Prostate gland (tissue), 2 donors: ENCODE measurements around the gene RIMKLA. TPM values are rescaled to one million over a fixed set of nuclear protein-coding genes. Genes with fewer than 3 reads are reported as not detected.

ENCODE experiments used
- DNase-seq: peaks from one replicate; pipeline ENCODE4 v3.0.0-alpha.2; 2019; ENCODE audit warnings: low spot score
- H3K27ac ChIP-seq, 2 donors: fragments of 200-600 bp; sonication (generic); 2 replicates each; pipeline ENCODE4 v1.5.1; 2017 to 2019
- H3K27me3 ChIP-seq: fragments of 200-600 bp; sonication (generic); replicated peaks from 2 replicates; pipeline ENCODE4 v1.5.1; 2019; ENCODE audit not compliant: insufficient read depth
- H3K36me3 ChIP-seq, 2 donors: fragments of 200-600 bp; sonication (generic); 1 replicate in 1 of 2; 2 replicates in 1 of 2; pipeline versions ENCODE4 v1.5.1 to v1.8.1; 2017 to 2019
- H3K4me1 ChIP-seq: fragments of 200-600 bp; sonication (generic); replicated peaks from 2 replicates; pipeline ENCODE4 v1.5.1; 2019
- H3K4me3 ChIP-seq, 2 donors: fragments of 200-600 bp; sonication (generic); 2 replicates each; pipeline ENCODE4 v1.5.1; 2017 to 2019
- H3K9me3 ChIP-seq: fragments of 200-600 bp; sonication (generic); 2 replicates; pipeline ENCODE4 v1.5.1; 2017
- POLR2A ChIP-seq: fragments of 450-650 bp; IDR thresholded peaks from one replicate; pipeline ENCODE4 v1.6.1; 2016; ENCODE audit warnings: antibody characterized with exemption, mild to moderate bottlenecking
- POLR2AphosphoS5 ChIP-seq: sonication (generic); formaldehyde crosslinking; IDR thresholded peaks from one replicate; pipeline ENCODE4 v1.6.1; 2017; ENCODE audit warnings: antibody characterized with exemption
- WGBS: methylation state at CpG from one replicate; pipeline ENCODE4 v1.1.5; 2018; 5-methylcytosine and 5-hydroxymethylcytosine counted together
- intact Hi-C: fragments of 100-400 bp; cut with DNase I; formaldehyde crosslinking; loops from one replicate; pipeline ENCODE4 v1.14.2; 2022
- total RNA-seq, 2 donors: library from RNA; depleted of rRNA; stranded (reverse); fragments of >200 nt; gene quantifications; one replicate each; pipeline ENCODE4 v1.1.0, GENCODE V29; 2016
- TF ChIP-seq, protein P1 (sequence below), 4 experiments: fragments of 200-600 bp in 2 of 4; fragments of 450-650 bp in 2 of 4; sonication (generic) in 2 of 4; IDR thresholded peaks; 1 replicate in 3 of 4; 2 replicates in 1 of 4; pipeline ENCODE4 v1.5.1; 2016 to 2019; ENCODE audit warnings: antibody characterized with exemption in 4 of 4, mild to moderate bottlenecking in 2 of 4, moderate library complexity in 2 of 4

RIMKLA gene
- total RNA-seq, 2 donors from 2014 or later = 1.4 to 2.3 TPM

DNA sequence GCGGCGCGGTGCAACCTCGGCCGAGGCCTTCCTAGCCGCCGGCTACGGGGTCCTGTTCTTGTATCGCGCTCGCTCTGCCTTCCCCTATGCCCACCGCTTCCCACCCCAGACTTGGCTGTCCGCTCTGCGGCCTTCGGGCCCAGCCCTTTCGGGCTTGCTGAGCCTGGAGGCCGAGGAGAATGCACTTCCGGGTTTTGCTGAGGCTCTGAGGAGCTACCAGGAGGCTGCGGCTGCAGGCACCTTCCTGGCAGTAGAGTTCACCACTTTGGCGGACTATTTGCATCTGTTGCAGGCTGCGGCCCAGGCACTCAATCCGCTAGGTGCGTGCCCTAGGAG lies 76.1 kb downstream of the RIMKLA start:
- WGBS = under 1% methylated on average over 23 of the region's 23 CpGs
- no peaks in the 10 kb centered on the region for H3K9me3 ChIP-seq
- peak overlapping the region; percentile 87 to 92 for H3K27ac ChIP-seq
- H3K4me3 ChIP-seq = peak overlapping the region; percentile 88 to 97
- H3K27me3 ChIP-seq = no peaks in the 10 kb centered on the region
- peaks cover 5% of the 10 kb centered on the region for H3K4me1 ChIP-seq
- intact Hi-C loops = loop anchor here (5.0 to 10.0 kb wide), 3 partner anchors 119 to 282 kb away; partner anchors contain the start of gene FOXJ3
- H3K36me3 ChIP-seq = peaks cover 0 to 5% of the 10 kb centered on the region in 2 donors
- TF ChIP-seq, protein P1, sequence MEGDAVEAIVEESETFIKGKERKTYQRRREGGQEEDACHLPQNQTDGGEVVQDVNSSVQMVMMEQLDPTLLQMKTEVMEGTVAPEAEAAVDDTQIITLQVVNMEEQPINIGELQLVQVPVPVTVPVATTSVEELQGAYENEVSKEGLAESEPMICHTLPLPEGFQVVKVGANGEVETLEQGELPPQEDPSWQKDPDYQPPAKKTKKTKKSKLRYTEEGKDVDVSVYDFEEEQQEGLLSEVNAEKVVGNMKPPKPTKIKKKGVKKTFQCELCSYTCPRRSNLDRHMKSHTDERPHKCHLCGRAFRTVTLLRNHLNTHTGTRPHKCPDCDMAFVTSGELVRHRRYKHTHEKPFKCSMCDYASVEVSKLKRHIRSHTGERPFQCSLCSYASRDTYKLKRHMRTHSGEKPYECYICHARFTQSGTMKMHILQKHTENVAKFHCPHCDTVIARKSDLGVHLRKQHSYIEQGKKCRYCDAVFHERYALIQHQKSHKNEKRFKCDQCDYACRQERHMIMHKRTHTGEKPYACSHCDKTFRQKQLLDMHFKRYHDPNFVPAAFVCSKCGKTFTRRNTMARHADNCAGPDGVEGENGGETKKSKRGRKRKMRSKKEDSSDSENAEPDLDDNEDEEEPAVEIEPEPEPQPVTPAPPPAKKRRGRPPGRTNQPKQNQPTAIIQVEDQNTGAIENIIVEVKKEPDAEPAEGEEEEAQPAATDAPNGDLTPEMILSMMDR (IDR thresholded peaks at IDR 0.05) = no peak
- TF ChIP-seq POLR2AphosphoS5 (no peak), POLR2A (no peak)
- DNase-seq = peak; percentile 42

DNA sequence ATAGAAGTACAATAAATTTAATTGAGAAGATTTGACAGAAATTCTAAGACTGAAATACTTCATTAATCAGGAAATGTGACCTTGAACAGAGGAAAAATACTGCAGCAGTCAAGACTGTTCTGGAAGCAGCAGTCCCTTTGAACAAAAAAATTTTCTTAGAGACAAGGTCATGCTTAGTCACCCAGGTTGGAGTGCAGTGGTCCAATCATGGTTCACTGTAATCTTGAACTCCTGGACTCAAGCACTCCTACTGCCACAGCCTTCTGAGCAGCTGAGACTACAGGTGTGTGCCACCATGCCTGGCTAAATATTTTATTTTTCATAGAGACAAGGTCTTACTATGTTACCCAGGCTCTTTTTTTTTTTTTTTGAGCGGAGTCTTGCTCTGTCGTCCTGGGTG lies 80.6 kb downstream of the RIMKLA start:
- intact Hi-C loops = loop anchor here (10.0 kb wide), 1 partner anchor 304 kb away; the partner anchor contains the start of genes C1orf50 and P3H1
- Histone ChIP-seq H3K27ac (no peak overlapping the region), H3K36me3 (peaks cover 0 to 5% of the 10 kb centered on the region in 2 donors), H3K4me3 (no peak overlapping the region), H3K27me3 (no peaks in the 10 kb centered on the region), H3K4me1 (peaks cover 5% of the 10 kb centered on the region), H3K9me3 (no peaks in the 10 kb centered on the region)
- 80% methylated on average over 2 of the region's 2 CpGs for WGBS
- TF ChIP-seq, protein P1 (IDR thresholded peaks at IDR 0.05) = no peak
- TF ChIP-seq POLR2A = no peak
- no peak for TF ChIP-seq POLR2AphosphoS5
- DNase-seq = no peak

DNA sequence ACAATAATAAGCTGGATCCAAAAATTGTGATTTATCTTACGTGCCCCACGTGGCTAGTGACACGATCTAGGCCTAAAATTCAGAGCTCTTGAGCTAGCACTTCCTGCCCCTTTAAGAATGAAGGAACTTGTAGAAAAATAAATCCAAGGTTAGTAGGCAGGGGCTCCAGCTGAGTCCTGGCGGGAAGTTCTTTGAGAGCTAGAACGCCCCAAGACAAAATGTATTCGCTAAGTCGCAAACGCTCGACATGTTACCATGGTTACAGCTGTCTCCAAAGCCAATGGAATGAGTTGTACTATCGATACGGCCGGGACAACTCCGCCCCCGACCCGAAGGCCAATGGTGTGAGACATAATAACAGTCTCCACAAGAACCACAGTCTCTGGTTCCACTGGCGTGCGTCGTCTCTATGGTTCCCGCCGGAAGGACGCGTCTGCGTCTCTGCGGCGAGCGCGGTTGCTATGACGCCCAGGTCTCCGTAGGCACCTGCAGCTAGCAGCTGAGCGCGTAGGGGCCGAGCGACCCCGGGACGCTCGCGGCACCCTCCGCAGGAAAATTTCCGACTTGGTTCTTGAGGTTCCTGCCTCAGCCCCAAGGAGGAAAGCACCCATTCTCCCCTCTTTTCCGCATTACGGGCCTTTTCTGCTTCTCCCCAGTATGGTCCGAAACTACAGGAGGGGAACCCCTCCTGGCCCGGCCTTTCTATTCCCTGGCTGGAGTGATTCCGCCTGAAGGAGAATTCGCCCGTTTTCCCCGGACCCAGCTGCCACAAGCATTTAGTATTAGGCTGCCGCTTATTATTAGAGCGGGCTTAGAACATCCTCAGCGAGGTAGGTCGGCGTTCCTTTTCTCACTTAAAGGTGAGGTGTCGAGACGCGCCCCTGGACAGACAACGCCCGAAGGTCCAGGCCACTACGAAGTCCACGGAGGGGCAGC lies 82.5 kb downstream of the RIMKLA start, which contains the start of gene CCDC30:
Gene CCDC30, plus strand, starts transcription at position 459 of the 936 bp plus-strand sequence. CDS start 17,266 bp downstream, outside the sequence.
- Histone ChIP-seq H3K27ac (peak within 1 kb of the TSS in 1 of 2 donors; percentile 11), H3K4me1 (no peaks in the 10 kb centered on the region), H3K36me3 (peaks cover 0 to 5% of the 10 kb centered on the region in 2 donors), H3K9me3 (no peaks in the 10 kb centered on the region), H3K4me3 (peak within 1 kb of the TSS; percentile 40 to 59), H3K27me3 (no peaks in the 10 kb centered on the region)
- peak; percentile 95 for TF ChIP-seq POLR2AphosphoS5
- no peak for TF ChIP-seq POLR2A
- under 1% methylated on average over 59 of the region's 59 CpGs for WGBS
- intact Hi-C loops = loop anchor here (10.0 kb wide), 1 partner anchor 302 kb away; the partner anchor contains the start of genes C1orf50 and P3H1
- peak; percentile 98 for DNase-seq

DNA sequence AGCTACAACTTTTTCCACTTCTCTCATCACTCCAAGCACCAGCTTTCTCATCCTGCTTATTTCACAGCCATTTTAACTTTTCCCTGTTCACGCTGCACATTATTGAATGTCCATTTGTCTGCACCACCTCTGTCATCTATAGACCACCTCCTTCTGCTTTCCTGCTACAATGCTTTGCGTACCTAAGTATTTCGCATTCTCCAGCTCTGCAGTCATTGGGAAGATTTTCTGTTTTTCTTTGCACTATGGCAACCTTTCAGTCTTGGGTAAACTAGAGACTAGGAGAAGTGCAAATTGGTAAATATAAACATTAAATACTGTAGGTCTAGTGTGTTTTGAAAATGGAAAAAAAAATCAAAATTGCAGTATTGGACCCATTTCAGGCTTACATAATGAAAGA lies 83.3 kb downstream of the RIMKLA start:
- Histone ChIP-seq H3K4me3 (peak overlapping the region; percentile 40 to 59), H3K4me1 (no peaks in the 10 kb centered on the region), H3K9me3 (no peaks in the 10 kb centered on the region), H3K36me3 (peaks cover 0 to 5% of the 10 kb centered on the region in 2 donors), H3K27me3 (no peaks in the 10 kb centered on the region), H3K27ac (no peak overlapping the region)
- no peak for TF ChIP-seq POLR2A
- TF ChIP-seq, protein P1 (IDR thresholded peaks at IDR 0.05) = no peak
- TF ChIP-seq POLR2AphosphoS5 = no peak
- intact Hi-C loops = loop anchor here (10.0 kb wide), 1 partner anchor 301 kb away; the partner anchor contains the start of genes C1orf50 and P3H1
- WGBS = 48% methylated on average over 3 of the region's 3 CpGs
- no peak for DNase-seq

DNA sequence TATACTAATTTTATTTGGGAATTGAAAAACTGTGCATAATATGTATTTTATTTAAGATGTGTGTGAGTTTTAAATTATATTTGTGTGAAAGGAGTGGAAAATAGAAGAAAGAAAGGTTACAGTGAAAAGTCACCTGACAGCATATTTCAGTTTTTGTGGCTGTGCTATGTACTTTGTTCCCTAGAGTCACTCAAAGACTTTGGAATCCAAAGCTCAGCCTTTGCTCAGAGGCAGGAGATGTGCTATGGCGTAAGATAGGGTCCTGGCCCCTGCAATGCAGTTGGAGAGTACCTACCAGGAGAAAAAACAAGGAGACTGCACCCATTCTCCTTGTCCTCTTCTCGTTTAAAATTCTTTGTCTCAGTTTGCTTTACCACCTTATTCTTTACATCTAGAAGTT lies 85.4 kb downstream of the RIMKLA start:
- 87% methylated on average over 2 of the region's 2 CpGs for WGBS

More for the DNA sequence above, 85.4 kb downstream of the RIMKLA start:
- no peaks in the 10 kb centered on the region for H3K4me1 ChIP-seq
- no peaks in the 10 kb centered on the region for H3K27me3 ChIP-seq
- no peaks in the 10 kb centered on the region for H3K9me3 ChIP-seq
- H3K4me3 ChIP-seq = no peak overlapping the region
- intact Hi-C loops = loop anchor here (10.0 kb wide), 1 partner anchor 299 kb away; the partner anchor contains the start of genes C1orf50 and P3H1
- H3K36me3 ChIP-seq = no peaks in the 10 kb centered on the region
- no peak overlapping the region for H3K27ac ChIP-seq
- TF ChIP-seq POLR2AphosphoS5 (no peak), POLR2A (no peak)
- TF ChIP-seq, protein P1 (IDR thresholded peaks at IDR 0.05) = no peak
- no peak for DNase-seq
